ENCODE results near the gene HAVCR2.
"Not testable (repeated sequence)": the region's sequence is repeated elsewhere in the genome, so short reads cannot be mapped to it uniquely, and the experiment has no call there.

The HAVCR2 gene

GRCh38 chr5:157088342-157088990 is 20.4 kb downstream of the HAVCR2 start:
- DNase-seq (ENCODE audit: low spot score): no peak

GRCh38 chr5:157086751-157087359 is 22.0 kb downstream of the HAVCR2 start:
- no peak for DNase-seq (ENCODE audit: low spot score)

- DNase-seq (ENCODE audit: low spot score): peak; percentile 53
Measured at GRCh38 chr5:157085930-157086329, 22.9 kb downstream of the HAVCR2 start.

- no peak for DNase-seq (ENCODE audit: low spot score)
Measured at GRCh38 chr5:157080286-157080685, 28.6 kb downstream of the HAVCR2 start.

GRCh38 chr5:157076558-157076957 is 32.3 kb downstream of the HAVCR2 start:
- DNase-seq (ENCODE audit: low spot score): peak; percentile 11

GRCh38 chr5:157072508-157072907 is 36.3 kb downstream of the HAVCR2 start:
- no peak for DNase-seq (ENCODE audit: low spot score)

GRCh38 chr5:157069949-157070348 is 38.9 kb downstream of the HAVCR2 start:
- no peak for DNase-seq (ENCODE audit: low spot score)

- DNase-seq (ENCODE audit: low spot score): no peak
Measured at GRCh38 chr5:157068785-157069184, 40.1 kb downstream of the HAVCR2 start.

GRCh38 chr5:157068339-157068738 is 40.5 kb downstream of the HAVCR2 start:
- no peak for DNase-seq (ENCODE audit: low spot score)

GRCh38 chr5:157067005-157067404 is 41.8 kb downstream of the HAVCR2 start:
- DNase-seq (ENCODE audit: low spot score): no peak

GRCh38 chr5:157066080-157066479 is 42.8 kb downstream of the HAVCR2 start:
- DNase-seq (ENCODE audit: low spot score): no peak

- no peak for DNase-seq (ENCODE audit: low spot score)
Measured at GRCh38 chr5:157063776-157064430, 44.9 kb downstream of the HAVCR2 start.

GRCh38 chr5:157059891-157060290 is 49.0 kb downstream of the HAVCR2 start:
- DNase-seq (ENCODE audit: low spot score): no peak

- DNase-seq (ENCODE audit: low spot score): no peak
Measured at GRCh38 chr5:157059093-157059539, 49.7 kb downstream of the HAVCR2 start, which contains the start of gene HAVCR1. Gene HAVCR1, minus strand, starts transcription at chr5:157059116. Its CDS starts 1,173 bp downstream, at chr5:157057943.

GRCh38 chr5:157057459-157058370 is 51.1 kb downstream of the HAVCR2 start:
- no peak for DNase-seq (ENCODE audit: low spot score)

- not testable (repeated sequence) for DNase-seq (ENCODE audit: low spot score)
Measured at GRCh38 chr5:157056848-157057247, 52.0 kb downstream of the HAVCR2 start.

- DNase-seq (ENCODE audit: low spot score): no peak
Measured at GRCh38 chr5:157051604-157052245, 57.1 kb downstream of the HAVCR2 start.

GRCh38 chr5:157050050-157050449 is 58.8 kb downstream of the HAVCR2 start:
- peak; percentile 29 for DNase-seq (ENCODE audit: low spot score)

- DNase-seq (ENCODE audit: low spot score): no peak
Measured at GRCh38 chr5:157049605-157050004, 59.2 kb downstream of the HAVCR2 start.

GRCh38 chr5:157047898-157048297 is 60.9 kb downstream of the HAVCR2 start:
- DNase-seq (ENCODE audit: low spot score): no peak

GRCh38 chr5:157047016-157047415 is 61.8 kb downstream of the HAVCR2 start:
- DNase-seq (ENCODE audit: low spot score): not testable (repeated sequence)

GRCh38 chr5:157046041-157046440 is 62.8 kb downstream of the HAVCR2 start:
- DNase-seq (ENCODE audit: low spot score): peak; percentile 22
